Skeletal muscle cell (primary cell): ENCODE measurements around the gene EGFR.

ENCODE experiments used
- DNase-seq: peaks from one replicate; pipeline ENCODE4 v3.0.0-alpha.2; 2010; ENCODE audit warnings: low read depth
- H3K4me3 ChIP-seq: 2 replicates; pipeline ENCODE4 v1.5.1; 2011; ENCODE audit warnings: low read depth, mild to moderate bottlenecking, control low read depth, low read length, moderate library complexity

EGFR gene

DNA sequence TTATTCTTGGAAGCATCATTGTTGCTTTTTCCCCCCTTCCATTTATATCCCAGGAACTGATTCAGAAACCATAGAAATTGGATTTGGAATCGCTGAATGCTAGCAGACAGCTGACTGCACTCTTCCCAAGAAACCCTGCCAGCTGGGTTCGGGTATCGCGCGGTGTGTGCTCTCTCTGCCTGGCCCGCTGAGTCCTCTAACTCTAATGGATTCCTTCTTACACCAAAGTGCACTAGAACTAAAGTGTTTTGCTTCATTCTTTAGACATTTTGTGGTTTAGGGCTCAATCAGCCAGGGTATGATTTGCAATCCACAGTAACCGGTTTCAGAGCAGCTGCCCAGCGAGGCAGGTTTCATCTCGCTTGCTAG, 92.2 kb downstream of the EGFR start:
- peak overlapping the region; percentile 24 for H3K4me3 ChIP-seq
- DNase-seq = no peak

DNA sequence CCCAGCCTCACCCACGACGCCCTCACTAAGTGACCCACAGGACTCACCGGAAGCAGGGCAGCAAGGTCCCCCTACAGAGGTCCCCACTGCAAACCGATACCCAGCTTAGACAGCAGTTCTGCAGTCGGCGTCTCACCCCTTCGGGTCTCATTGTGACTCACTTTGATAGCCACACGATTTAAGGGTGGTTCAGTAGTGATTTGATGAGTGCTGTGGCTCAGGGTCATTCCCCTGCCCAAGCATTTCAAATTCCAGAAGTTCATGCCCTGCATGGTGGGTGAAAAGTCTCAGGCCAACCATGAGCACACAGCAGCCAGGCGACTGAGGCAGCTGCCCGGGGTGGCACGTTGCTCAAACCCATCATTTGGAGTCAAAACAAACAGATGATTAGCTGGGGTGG, 93.2 kb downstream of the EGFR start:
- H3K4me3 ChIP-seq = no peak overlapping the region
- DNase-seq = no peak

- H3K4me3 ChIP-seq = no peak overlapping the region
Observed at GRCh38 chr7:55113760-55114540, 95.1 kb downstream of the EGFR start.

GRCh38 chr7:55117286-55117685, 98.5 kb downstream of the EGFR start:
- H3K4me3 ChIP-seq = no peak overlapping the region
- DNase-seq = no peak

More at GRCh38 chr7:55113760-55114540, 95.1 kb downstream of the EGFR start:
- DNase-seq = no peak

DNA sequence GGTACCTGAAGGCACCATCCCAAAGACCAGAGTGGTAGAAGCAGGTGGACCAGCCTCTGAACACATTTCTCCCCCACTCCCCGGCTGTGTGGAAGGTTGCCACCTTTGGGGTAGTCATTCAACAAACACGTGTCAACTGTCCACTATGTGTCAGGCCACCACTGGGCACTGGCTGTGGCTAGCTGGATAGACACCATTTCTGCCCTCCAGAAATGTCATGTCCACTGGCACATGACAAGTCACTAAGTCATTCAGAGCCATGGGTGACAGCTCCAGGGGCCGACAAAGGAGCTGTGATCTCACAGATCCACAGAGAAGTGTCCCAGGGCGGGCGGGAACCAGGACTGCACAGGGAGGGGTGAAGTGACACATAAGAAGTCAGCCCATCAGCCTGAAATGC, 99.6 kb downstream of the EGFR start:
- DNase-seq = no peak
- no peak overlapping the region for H3K4me3 ChIP-seq

DNA sequence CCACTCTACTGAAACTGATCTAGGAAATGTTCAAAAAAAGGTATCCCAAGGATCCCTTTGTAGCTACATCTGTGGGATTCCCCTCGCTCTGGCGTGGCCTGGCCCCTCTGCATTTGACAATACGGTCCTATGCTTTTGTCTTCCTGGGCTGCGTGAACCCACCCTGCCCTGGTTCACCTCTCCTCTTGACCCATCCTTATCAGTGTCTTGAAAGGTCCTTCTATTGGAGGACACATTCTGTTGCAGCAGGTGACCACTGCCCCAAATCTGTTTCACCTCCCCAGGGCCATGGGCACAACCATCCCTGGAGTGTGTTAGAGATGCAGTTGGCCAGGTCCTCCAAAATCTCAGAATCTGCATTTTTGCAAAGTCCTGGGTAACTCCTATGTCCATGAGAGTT, 100.8 kb downstream of the EGFR start:
- DNase-seq = no peak
- no peak overlapping the region for H3K4me3 ChIP-seq

DNA sequence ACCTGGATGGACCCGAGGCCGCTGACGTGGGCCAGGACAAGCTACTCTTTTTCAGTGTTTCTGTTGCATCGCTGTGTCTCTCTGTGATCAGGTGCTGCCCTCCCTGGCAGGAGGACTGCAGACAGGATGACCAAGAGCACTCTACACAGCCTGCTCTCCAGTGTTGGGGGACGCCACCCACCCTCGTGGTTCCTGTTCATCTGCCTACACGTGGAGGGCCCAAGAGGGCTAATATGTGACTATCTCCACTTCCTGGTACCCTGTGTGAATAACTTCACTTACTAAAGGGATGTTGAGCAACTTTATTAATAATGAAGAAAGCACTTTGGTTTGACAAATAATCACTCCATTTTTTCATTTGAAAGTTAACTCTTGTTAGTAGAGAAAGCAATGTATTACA, 101.3 kb downstream of the EGFR start:
- no peak for DNase-seq
- H3K4me3 ChIP-seq = no peak overlapping the region

DNA sequence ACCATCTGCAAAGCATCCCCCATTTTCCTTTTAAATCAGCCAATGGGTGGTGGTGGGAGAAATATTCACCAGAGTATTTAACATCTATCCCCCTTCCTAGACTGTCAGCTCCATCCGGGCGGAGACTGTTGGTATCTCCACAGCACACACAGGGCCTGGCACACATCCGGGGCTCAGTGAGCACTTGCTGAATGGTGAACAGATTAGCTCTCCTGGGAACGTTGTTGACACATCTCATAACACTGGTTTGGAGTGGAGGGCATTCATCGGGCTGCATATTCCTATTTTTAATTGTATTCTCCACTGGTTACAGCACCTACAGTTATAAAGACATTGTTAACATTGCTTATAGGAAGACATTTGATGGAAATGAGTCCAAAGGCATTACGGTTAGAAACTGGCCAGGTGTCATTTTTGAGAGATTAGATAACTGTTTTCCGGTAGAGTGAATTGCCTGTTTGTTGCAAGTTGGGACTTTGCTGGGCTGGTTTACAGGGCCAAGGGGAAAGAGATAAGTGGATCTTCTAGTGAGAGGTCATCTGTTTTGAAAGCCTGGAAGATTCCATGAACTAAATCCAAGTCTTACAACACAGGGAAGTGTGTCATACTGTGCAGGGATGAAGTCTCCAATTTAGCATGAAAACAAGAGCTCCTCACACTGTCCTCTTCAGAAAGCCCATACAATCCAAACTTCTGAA, 101.8 kb downstream of the EGFR start:
- no peak overlapping the region for H3K4me3 ChIP-seq
- no peak for DNase-seq

- H3K4me3 ChIP-seq = no peak overlapping the region
- DNase-seq = no peak
Observed at GRCh38 chr7:55121249-55121648, 102.4 kb downstream of the EGFR start.

GRCh38 chr7:55122263-55122662, 103.4 kb downstream of the EGFR start:
- DNase-seq = no peak

GRCh38 chr7:55124989-55125875, 106.4 kb downstream of the EGFR start:
- no peak for DNase-seq
- H3K4me3 ChIP-seq = no peak overlapping the region

More at GRCh38 chr7:55122263-55122662, 103.4 kb downstream of the EGFR start:
- no peak overlapping the region for H3K4me3 ChIP-seq

DNA sequence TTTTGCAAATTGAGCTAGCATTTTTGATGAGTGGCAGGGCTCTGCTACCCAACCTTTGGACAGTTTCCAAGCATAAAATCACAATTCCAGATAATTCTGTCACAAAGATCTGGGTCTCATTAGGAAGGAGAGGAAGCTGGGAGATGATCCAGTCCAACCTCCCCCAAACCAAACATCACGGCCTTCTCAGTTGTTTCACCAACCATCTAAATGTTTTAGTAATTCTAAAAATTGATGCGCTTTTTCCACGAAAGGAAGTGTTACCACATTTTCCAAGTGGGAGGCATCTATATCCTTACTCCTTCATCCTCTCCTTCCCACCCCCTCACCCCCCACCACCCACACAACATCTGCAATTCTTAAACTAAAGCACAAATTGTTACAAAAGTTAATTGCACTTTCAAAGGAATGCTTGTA, 108.3 kb downstream of the EGFR start:
- no peak for DNase-seq
- no peak overlapping the region for H3K4me3 ChIP-seq

- no peak overlapping the region for H3K4me3 ChIP-seq
- DNase-seq = peak; percentile 83
Observed at GRCh38 chr7:55127622-55128081, 108.8 kb downstream of the EGFR start.

DNA sequence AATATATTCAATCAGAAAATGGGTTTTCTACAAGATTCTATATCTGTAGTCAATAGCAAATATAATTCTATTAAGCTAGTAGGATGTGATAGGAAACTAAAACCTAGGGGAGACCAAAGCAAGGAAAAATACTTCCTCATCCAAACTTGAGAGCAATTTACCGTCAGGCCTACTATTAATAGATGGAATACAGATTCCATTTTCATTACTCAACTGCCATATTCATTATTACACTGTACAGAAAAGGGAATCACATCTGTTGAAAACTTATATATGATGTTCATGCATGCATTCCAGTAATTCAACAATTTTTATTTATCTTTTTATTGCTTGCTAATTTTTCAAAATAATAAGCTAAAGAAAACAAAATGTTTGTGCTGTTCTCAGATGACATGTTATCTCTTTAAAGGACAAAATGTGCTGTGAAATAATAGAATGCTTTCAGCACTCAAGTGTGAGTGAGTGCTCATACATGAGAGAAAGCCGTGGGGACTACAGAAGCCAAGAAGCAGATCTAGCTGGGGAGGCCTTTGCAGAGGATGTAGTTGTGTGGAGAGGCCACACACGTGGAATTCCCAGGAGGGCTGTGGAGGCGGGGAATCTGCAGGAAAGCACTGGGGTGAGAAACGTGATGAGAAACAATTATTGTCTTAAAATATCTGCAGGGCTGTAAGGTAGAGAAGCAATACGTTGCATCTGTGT, 110.0 kb downstream of the EGFR start:
- DNase-seq = peak; percentile 79
- H3K4me3 ChIP-seq = no peak overlapping the region

DNA sequence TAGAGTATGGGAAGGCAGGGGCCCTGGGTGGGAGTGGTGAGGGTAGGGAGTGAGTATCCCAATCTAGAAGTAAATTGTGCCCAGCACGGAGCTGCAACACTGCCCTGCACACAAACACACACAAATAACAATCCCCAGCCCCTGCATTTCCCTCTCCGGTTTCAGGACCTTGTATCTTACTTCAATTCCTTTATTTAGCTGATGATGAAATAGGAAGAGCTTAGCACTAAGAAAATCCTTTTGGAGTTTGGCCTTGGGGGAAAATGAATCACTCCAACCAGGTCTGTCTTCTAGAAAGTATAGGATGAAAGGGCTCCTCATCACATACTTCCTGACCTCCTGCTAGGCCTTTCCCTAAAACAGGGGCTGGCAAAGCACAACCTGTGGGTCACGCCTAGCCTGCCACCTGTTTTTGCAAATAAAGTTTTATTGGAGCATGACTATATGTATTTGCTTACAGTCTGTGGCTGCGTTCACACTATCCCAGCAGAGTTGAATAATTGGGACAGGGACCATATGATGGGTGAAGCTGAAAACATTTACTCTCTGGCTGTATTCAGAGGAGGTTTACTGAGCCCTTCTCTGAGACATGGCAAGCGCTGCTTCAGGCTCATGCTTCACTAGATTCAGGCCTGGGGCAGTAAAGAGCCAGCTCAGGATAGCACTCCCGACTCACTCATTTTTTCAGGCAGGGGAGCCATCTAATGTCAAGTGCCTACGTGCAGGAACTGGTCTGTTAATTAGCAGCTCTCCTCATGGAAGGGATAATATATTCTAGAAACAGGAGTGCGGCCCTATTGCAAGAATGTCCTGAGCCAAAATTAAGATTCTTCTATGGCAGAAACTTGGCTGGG, 111.0 kb downstream of the EGFR start:
- no peak for DNase-seq
- no peak overlapping the region for H3K4me3 ChIP-seq

- peak; percentile 80 for DNase-seq
Observed at GRCh38 chr7:55130395-55131141, 111.8 kb downstream of the EGFR start.

GRCh38 chr7:55131142-55131929, 112.5 kb downstream of the EGFR start:
- DNase-seq = no peak
- no peak overlapping the region for H3K4me3 ChIP-seq

More at GRCh38 chr7:55130395-55131141, 111.8 kb downstream of the EGFR start:
- H3K4me3 ChIP-seq = no peak overlapping the region
